GM19099 (cell line): Measurements from ENCODE around the gene FAM43A.

Source experiments
- POLR2A ChIP-seq: IDR thresholded peaks from 3 replicates; pipeline ENCODE4 v1.6.1; 2011; ENCODE audit warnings: low read depth; ENCODE audit not compliant: insufficient read length; ENCODE audit errors: extremely low read depth

FAM43A gene

GRCh38 chr3:194686816-194687637 lies 1.3 kb downstream of the FAM43A start:
- no peak for TF ChIP-seq POLR2A

DNA sequence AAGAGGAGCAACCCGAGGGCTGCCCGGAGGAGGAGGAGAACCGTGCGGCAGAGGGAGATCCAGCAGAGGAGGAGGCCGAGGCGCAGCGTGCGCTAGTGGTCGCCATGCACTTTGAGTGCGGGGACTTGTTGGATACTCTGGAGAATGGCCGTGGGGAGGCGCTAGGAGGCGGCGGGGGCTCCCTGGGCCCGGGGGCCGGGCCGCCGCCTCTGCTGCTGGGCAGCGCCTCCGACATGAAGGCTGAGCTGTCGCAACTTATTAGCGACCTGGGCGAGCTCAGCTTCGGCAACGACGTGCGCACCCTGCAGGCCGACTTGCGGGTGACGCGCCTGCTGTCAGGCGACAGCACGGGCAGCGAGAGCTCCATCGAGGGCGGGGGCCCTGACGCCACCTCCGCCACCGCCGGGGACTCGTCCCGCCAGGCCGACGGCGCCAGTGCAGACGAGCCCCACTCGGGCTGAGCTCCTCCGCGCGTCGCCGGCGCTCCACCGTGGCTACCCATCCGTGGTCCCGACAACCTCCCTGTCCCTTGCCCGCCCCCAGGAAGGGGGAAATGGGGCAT lies 2.0 kb downstream of the FAM43A start:
- TF ChIP-seq POLR2A = no peak

- TF ChIP-seq POLR2A = no peak
Observed at GRCh38 chr3:194688200-194688740, 2.6 kb downstream of the FAM43A start.

DNA sequence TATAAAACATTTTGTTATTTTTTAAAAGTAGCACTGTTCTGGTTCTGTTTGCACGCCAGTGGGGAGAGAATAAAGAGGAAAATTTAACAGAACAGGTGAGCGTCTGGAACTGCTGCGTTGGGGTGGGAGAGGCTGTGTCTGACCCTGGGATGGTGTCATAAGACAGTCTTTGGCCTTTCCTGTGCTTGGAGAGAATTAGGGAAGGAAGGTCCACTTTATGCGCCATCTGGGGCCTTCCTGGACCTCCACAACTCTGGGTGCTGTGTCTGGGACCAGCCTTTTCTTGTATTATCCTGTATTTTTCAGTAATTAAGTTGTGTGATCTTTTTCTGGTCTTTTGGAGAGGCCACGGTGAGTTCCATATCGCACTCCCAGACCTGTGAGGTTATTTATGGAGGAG lies 3.3 kb downstream of the FAM43A start:
- TF ChIP-seq POLR2A = no peak

- no peak for TF ChIP-seq POLR2A
Observed at GRCh38 chr3:194689493-194689944, 3.8 kb downstream of the FAM43A start.

DNA sequence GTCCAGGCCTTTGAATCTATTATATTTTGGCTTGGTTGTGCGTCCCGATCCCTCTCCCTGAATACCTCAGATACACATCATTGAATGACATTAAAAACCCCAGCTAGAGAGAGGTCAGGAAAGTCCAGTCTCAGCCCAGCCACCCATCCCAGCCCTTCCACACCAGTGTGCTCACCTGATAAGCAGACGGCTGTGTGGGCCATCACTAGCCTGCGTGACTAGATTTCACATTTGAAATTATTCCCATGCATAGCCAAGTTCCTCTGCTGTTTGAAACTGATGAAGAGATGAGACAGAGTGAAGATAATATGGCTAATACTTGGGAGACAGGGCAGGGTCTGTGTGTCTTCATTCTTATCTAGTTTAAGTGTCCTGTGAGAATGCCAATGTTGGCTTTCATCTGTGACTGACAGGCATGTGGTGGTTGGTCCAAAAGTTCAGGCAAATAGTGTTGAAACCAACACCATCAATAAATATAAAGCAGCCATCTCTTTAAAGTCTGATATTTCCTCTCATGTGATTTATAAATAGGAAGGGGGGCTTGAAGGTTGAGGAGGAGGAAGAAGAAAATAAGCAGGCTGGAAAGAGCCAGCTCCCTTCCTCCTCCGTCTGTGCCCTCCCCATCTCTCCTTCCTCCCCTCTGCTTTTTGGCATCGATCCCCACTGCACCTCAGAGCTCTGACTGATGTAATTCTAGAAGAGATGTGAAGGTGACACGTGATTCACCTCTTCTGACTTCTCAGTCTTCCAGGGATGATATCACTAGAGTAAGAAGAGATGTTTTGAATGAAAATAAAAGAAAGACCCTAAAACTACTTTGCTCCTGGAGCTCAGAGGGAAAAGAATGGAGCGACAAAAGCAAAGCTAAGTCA lies 5.1 kb downstream of the FAM43A start:
- no peak for TF ChIP-seq POLR2A

DNA sequence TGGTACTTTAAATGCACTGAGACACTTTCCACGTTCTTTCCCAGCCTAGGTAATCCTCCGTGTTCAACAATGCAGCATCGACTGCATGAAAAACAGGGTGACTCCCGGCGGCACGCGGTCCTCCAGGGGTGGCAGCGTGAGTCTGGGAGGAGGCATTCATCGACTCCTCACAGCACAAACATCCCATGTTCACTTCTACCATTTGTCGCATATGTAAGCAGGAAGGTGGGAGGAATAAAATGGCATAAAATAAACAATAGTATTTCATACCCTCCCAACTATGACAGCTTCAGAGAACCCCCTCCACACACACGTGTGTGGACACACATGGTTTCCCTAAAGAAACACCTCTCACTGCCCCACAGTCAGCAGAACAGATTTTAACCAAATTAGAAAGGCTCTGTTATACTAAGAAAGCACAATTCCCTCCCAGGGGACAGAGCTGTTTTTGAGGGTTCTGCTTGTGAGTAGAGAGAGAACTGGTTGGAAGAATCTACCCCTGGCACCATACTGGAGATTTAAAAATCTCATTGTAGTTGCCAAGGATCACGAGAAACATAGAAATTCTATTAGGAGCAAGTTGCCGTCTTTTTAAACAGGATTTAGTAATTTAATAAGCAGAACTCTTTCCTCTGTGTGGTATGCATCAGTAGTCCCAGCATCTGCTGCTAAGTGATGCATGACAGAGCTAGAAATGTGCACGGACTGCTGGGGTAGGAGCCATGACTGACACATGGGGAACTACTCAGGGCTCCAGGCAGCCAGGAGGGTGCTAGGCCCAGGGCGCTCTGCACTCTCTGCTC lies 6.0 kb downstream of the FAM43A start:
- TF ChIP-seq POLR2A = no peak

- TF ChIP-seq POLR2A = no peak
Observed at GRCh38 chr3:194696702-194697101, 11.0 kb downstream of the FAM43A start.

DNA sequence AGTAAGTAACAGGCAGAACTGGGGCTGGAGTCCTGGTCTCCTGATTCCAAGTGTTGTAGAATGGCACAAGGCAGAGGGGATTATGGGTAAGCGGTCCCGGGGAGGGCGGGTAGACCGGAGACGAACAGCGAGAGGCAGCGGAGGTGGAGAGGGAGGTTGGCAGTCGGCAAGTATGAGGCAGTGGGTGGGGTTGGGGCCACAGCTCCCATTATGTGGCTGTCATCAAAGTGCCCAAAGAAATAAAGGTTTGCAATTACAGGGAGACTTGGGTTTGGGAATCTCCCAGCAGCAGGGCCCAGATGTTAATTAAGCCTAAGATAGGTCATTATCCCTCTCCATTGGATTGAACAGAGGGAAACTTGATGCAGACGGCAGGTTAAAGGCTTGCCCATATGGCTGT lies 16.9 kb downstream of the FAM43A start:
- TF ChIP-seq POLR2A = no peak

GRCh38 chr3:194705227-194705626 lies 19.5 kb downstream of the FAM43A start:
- no peak for TF ChIP-seq POLR2A

- TF ChIP-seq POLR2A = no peak
Observed at GRCh38 chr3:194705761-194706160, 20.1 kb downstream of the FAM43A start.

- TF ChIP-seq POLR2A = no peak
Observed at GRCh38 chr3:194707147-194707540, 21.5 kb downstream of the FAM43A start.

DNA sequence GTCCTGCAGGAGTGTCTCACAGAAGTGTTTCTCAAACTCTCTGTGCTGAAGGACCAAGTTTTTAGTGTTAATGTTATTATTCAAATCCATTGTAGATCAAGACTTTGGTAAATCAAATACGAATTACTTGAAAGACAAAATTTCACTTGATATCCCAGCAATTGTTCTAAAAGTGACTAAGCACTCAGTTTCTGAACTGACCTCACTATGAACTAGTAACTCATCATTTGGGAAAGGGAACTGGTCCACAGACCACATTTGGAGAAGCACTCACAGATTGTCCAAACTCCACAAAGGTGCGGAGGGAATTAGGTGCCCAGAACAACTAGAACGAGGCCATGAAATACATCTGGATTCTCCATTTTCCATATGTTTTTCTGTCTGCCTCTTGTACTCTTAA lies 25.6 kb downstream of the FAM43A start:
- no peak for TF ChIP-seq POLR2A

DNA sequence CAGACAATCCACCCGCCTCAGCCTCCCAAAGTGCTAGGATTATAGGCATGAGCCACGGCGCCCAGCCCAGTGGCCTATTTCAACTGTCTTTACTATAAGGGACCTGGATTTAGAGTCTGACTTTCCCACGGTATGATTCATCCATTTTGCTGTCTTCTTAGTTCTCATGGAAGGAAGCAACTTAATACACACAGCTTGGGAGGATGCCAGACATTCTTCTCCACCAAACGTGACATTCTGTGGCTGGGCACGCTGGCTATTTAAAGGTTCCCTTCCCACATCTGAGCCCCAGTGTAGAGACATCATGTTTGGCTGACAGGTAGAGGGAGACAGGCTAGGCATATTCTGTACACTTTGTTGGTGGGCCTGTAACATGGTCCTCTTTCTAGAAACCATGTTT lies 26.2 kb downstream of the FAM43A start:
- no peak for TF ChIP-seq POLR2A

DNA sequence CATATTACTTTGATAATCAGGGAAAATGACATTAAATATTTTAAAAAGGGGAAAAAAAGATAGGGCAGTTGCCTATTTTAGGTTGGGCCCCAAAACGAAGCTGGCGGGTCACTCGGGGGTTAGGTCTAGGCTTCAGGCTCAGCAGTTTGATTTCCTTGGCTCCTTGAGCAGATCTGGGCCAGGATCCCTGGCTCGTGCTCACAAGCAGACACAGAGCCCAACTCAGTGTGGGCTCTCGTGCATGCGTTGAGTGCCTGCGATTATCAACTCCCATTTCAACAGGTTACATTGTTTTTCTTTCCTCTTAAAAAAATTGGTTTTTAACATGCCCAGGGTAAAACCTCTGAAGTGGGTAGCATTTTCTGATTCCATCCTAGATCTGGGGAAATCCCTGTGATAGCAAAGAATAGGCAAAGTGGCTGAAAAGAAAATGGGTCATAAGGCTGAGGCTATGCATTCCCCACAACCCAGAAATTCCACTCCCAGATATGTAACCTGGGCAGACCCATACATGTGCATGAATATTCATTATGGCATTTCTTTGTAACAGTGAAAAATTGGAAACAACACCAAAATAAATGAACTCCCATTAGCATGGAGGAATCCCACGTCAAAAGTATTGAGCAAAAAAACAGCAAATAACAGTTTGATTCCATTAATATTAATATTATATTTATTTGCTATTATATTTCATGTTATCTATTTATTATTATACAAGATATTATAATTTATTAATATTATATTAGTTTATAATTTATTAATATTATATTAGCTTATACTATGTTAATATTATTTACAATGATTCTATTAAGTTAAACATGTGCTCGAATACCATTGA lies 27.8 kb downstream of the FAM43A start:
- no peak for TF ChIP-seq POLR2A

- no peak for TF ChIP-seq POLR2A
Observed at GRCh38 chr3:194714137-194714455, 28.4 kb downstream of the FAM43A start.
